Colon (tissue), 2 donors: Measurements from ENCODE around the gene TCF12.

Source experiments
- FAIRE-seq: peaks from 2 replicates; lab custom pipeline; 2012; peaks lifted over from hg19 to GRCh38; lab: Jason Lieb, UNC
- donor health status: control.
- donor health status: control.

The TCF12 gene

GRCh38 chr15:57321973-57322601 is 403.6 kb downstream of the TCF12 start:
- FAIRE-seq, result no peak

- no peak for FAIRE-seq
Observed at GRCh38 chr15:57322602-57323250, 404.3 kb downstream of the TCF12 start.

GRCh38 chr15:57323299-57323805 is 404.9 kb downstream of the TCF12 start:
- no peak for FAIRE-seq

- FAIRE-seq, result no peak
Observed at GRCh38 chr15:57323806-57324589, 405.6 kb downstream of the TCF12 start.

GRCh38 chr15:57324590-57324890 is 406.1 kb downstream of the TCF12 start:
- no peak for FAIRE-seq

GRCh38 chr15:57324944-57325679 is 406.7 kb downstream of the TCF12 start:
- no peak for FAIRE-seq

GRCh38 chr15:57326196-57326595 is 407.8 kb downstream of the TCF12 start:
- FAIRE-seq, result no peak

GRCh38 chr15:57327985-57328471 is 409.6 kb downstream of the TCF12 start:
- FAIRE-seq, result no peak

- no peak for FAIRE-seq
Observed at GRCh38 chr15:57328479-57328878, 410.0 kb downstream of the TCF12 start.

- no peak for FAIRE-seq
Observed at GRCh38 chr15:57328897-57329296, 410.5 kb downstream of the TCF12 start.

- FAIRE-seq, result no peak
Observed at GRCh38 chr15:57329582-57330367, 411.3 kb downstream of the TCF12 start.

GRCh38 chr15:57330619-57331340 is 412.3 kb downstream of the TCF12 start:
- FAIRE-seq, result no peak

- no peak for FAIRE-seq
Observed at GRCh38 chr15:57332326-57332725, 413.9 kb downstream of the TCF12 start.

GRCh38 chr15:57333487-57333886 is 415.0 kb downstream of the TCF12 start:
- FAIRE-seq, result no peak

GRCh38 chr15:57334257-57334656 is 415.8 kb downstream of the TCF12 start:
- no peak for FAIRE-seq

- FAIRE-seq, result no peak
Observed at GRCh38 chr15:57335293-57335715, 416.9 kb downstream of the TCF12 start.

GRCh38 chr15:57335719-57336118 is 417.3 kb downstream of the TCF12 start:
- FAIRE-seq, result no peak

- no peak for FAIRE-seq
Observed at GRCh38 chr15:57337868-57338411, 419.5 kb downstream of the TCF12 start.

- no peak for FAIRE-seq
Observed at GRCh38 chr15:57339321-57339720, 420.9 kb downstream of the TCF12 start.
